Measurements from ENCODE around the gene MGAT5B.
"Not testable (repeated sequence)": the region's sequence is repeated elsewhere in the genome, so short reads cannot be mapped to it uniquely, and the experiment has no call there.

Gene MGAT5B

GRCh38 chr17:76847031-76847430, 21.2 kb upstream of the MGAT5B start:
- DNase-seq (ENCODE audit: low spot score): no peak

GRCh38 chr17:76848670-76849069, 19.5 kb upstream of the MGAT5B start:
- DNase-seq (ENCODE audit: low spot score): no peak

GRCh38 chr17:76849160-76849559, 19.0 kb upstream of the MGAT5B start:
- DNase-seq (ENCODE audit: low spot score): not testable (repeated sequence)

GRCh38 chr17:76852843-76853242, 15.4 kb upstream of the MGAT5B start:
- no peak for DNase-seq (ENCODE audit: low spot score)

- DNase-seq (ENCODE audit: low spot score): no peak
Measured at GRCh38 chr17:76855105-76855504, 13.1 kb upstream of the MGAT5B start.

- no peak for DNase-seq (ENCODE audit: low spot score)
Measured at GRCh38 chr17:76862079-76862478, 6.1 kb upstream of the MGAT5B start.

GRCh38 chr17:76862494-76862893, 5.7 kb upstream of the MGAT5B start:
- no peak for DNase-seq (ENCODE audit: low spot score)

- DNase-seq (ENCODE audit: low spot score): no peak
Measured at GRCh38 chr17:76864024-76864423, 4.2 kb upstream of the MGAT5B start.

GRCh38 chr17:76865174-76865573, 3.0 kb upstream of the MGAT5B start:
- no peak for DNase-seq (ENCODE audit: low spot score)

- DNase-seq (ENCODE audit: low spot score): no peak
Measured at GRCh38 chr17:76866203-76866602, 2.0 kb upstream of the MGAT5B start.

GRCh38 chr17:76866774-76867577, 1.2 kb upstream of the MGAT5B start:
- no peak for DNase-seq (ENCODE audit: low spot score)

GRCh38 chr17:76867578-76868175, 527 bp upstream of the MGAT5B start:
- no peak for DNase-seq (ENCODE audit: low spot score)

- no peak for DNase-seq (ENCODE audit: low spot score)
Measured at GRCh38 chr17:76868669-76869495, 678 bp downstream of the MGAT5B start.

- DNase-seq (ENCODE audit: low spot score): no peak
Measured at GRCh38 chr17:76869496-76870376, 1.5 kb downstream of the MGAT5B start.

GRCh38 chr17:76870377-76870714, 2.1 kb downstream of the MGAT5B start:
- DNase-seq (ENCODE audit: low spot score): no peak

- DNase-seq (ENCODE audit: low spot score): no peak
Measured at GRCh38 chr17:76871668-76872067, 3.5 kb downstream of the MGAT5B start.

GRCh38 chr17:76872221-76872873, 4.1 kb downstream of the MGAT5B start:
- no peak for DNase-seq (ENCODE audit: low spot score)

GRCh38 chr17:76872874-76873221, 4.6 kb downstream of the MGAT5B start:
- no peak for DNase-seq (ENCODE audit: low spot score)

GRCh38 chr17:76873856-76874255, 5.7 kb downstream of the MGAT5B start:
- no peak for DNase-seq (ENCODE audit: low spot score)

- no peak for DNase-seq (ENCODE audit: low spot score)
Measured at GRCh38 chr17:76877437-76877836, 9.2 kb downstream of the MGAT5B start.

GRCh38 chr17:76878568-76878967, 10.4 kb downstream of the MGAT5B start:
- no peak for DNase-seq (ENCODE audit: low spot score)

- DNase-seq (ENCODE audit: low spot score): no peak
Measured at GRCh38 chr17:76879254-76879653, 11.1 kb downstream of the MGAT5B start.
